Measurements from ENCODE around the gene MTOR.

- TF ChIP-seq CTCF (IDR thresholded peaks at IDR 0.05) (no peak), POLR2A (IDR thresholded peaks at IDR 0.05) (no peak)
These were observed 63.3 kb downstream of the MTOR start for GRCh38 chr1:11198851-11199594.
